Stimulated activated CD4-positive, alpha-beta T cell treated with anti-CD3 and anti-CD28 coated beads, Interleukin-2, amount 100 ng/mL, for 48 hours (primary cell): ENCODE measurements around the gene RNF4.

Experiments used
- DNase-seq, 2 donors: peaks; one replicate each; pipeline ENCODE4 v3.0.0-alpha.2; 2020

Gene RNF4

DNA sequence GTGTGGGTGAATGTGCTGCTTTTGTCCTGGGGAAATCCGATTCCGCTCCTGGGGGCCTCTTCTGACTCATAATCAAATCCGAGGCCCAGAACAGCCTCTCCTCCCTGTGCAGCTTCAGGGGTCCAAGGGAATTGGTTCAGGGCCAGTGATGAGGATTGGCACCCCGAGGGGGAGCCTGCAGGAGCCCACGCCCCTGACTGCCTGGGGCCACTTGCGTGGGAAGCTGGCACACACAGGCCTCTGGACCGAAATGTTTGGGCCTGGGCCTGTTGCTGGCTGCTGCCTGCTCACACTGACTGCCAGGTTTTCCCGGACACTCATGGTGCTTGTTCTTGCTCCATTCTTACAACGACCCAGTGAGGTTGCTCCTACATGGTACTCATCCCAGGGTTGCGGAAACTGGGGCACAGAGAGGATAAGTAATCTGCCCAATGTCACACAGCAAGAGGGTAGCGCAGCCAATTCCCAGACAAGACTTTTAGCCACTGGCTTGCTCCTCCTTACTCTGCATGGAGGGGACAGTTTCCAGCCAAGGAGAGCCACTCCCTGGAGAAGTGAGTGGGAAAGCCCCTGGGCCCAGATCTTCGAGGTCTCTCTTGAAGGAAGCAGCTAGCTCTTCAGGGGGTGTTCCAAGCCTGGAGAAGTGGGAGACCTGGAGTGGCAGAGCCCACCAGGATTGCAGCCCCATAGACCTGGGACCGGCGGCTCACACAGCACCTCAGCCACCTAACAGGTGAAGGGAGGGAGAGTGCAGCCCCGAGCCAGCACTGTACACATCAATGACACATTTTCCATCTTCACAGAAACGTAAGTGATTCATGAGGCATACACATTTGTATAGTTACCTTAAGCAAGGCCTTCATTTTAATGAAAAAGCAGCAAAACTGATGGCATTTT, 29.8 kb upstream of the RNF4 start:
- no peak for DNase-seq

DNA sequence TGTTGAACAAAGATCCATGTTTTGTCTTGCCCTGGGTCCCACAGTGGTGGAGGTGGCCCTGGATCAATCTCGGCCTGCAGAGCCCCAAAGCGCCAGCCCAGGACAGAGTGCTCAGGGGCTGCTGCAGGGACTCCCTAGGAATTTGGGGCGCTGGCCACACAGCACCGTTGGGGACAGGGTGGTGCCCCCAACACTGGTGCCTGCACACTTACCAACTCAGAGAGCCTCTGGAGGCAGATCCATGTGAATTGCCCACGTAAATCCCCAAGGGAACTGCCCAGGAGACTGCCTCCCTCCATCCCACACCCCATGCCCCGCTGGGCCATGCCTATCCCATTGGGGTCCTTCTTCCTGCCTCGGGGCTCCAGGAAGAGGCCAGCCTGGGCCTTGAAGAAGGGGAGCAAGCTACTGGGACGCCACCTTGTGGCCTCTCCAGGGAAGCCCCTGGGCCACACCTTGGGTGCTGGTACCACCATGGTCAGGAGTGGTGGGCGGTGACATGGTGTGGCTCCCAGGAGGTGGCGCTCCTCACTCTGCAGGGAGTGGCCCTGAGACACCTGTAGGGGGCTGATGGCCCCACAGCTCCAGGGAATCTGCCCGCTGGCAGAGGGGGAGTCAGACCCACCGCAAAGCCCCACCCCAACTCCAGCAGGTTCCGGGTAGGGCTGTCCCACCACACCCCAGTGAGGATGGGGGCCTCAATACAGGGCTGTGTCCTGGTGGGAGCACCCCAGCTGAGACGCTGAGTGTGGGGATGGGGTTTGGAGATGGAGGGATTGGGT, 27.3 kb upstream of the RNF4 start:
- peak; percentile 71 to 76 for DNase-seq

DNA sequence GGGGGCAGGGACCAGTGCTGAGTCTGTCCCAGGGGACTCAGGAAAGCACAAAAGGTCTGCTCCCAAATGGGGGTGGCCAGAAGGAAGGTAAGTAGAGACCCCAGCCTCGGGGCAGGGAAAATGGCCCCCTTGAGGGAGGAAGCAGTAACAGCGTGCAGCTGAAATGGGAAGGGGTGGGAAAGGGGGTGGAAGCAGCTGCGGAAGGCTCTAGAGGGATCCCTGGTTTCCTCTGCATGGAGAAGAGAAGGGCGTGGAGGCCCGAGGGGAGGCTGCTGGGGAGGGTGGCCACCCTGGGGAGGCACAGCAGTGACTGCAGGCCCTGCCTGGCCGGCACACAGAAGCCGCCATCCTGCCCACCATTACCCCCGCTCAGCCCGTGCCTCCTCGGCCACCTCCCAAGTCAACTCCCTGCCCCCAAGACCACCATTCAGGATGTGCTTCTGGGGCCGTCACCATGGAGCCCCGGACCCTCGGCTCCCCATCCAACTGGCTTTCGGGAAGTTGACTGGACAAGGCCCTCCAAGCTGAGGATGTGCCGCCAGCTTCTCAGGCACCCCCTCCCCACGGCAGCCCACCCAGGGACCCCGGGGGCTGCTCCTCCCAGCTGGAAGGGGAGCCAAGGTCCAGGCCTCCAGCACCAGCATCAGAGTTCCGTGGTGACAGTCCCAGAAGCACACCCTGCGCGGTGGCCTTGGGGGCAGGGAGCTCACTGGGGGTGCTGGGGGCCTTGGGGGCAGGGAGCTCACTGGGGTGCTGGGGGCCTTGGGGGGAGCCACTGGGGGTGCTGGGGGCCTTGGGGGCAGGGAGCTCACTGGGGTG, 26.5 kb upstream of the RNF4 start:
- no peak for DNase-seq

DNA sequence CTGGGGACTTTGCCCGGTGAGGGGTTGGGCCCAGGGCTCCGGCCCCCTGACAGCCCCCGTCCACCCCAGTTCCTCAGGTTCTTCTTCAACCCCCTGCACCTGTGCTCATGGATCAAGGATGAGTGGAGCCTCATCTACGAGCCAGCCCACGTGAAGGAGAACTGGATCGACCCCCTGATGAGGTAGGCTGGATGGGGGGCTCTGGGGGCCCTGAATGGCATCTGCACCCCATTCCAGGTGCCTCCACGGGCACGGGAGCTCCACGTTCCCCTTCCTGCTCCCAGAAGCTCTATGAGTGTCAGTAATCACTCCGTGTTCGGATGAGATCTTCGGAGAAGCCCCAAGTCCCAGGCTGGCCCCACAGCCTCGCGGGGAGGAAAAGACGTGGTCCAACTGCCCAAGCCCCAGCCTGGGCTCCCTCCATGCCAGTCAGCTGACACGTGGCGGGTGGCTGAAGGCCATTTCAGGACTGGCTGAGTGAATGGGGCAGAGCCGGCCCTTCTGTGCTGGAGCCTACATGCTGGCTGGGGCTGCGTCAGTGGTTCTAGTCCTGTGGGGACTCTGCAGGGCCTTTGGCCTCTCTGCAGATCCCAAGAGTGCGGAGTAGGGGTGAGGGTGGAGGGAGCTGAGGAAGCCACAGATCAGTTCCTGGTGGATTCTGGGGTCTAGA, 25.7 kb upstream of the RNF4 start:
- no peak for DNase-seq

DNA sequence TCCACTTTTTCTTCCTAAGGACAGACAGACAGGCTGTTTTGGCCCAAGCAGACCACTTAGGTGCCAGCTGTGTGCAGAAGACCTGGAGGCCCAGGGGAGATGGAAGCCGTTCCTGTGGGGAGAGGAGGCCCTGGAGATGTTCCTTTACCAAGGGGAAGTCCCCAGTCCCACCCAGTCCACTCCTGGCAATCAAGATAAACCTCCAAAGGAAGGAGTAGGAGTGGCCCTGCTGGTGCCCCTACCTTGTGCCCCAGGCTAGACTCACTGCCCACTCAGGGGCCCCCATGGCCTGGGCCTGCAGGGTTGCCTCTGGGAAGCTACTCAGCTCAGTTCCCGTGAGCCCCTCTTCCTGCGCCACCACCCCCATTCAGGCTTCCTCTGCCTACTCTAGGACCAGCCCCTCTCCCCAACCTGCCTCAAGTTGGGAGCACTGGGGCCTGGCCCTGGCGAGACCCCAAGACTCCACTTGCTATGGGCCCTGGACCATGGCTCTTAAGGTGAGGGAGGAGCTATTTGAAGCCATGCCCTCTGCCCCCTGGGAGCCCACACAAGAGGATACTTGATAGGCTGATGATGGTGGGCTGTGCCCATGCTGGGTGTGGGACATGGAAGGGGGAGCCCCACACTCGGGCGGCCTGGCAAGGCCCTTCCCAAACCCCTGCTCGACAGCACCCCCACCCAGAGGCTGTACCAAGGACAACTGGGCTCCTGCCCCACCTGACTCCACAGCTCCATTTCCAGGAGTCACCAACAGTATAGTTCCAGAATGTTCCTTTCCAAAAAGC, 24.8 kb upstream of the RNF4 start:
- no peak for DNase-seq

DNA sequence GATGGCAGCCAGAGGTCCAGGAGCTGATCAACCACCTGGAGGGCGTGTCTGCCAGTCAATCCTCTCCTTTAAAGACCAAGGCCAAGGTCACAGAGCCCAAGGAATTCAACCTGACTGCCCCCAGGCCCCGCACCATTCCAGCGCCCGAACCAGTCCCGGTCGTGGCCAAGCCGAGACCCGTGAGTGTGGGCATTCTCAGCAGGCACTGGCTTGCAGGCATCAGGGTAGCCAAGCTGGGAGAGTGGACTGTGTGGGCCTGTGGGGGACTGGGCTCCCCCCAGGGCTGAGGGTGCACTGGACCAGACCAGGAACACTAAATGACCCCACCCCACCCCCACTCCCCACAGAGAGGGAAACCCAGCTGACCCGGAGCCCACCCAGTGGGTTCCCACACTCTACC, 23.8 kb upstream of the RNF4 start:
- DNase-seq: no peak

DNA sequence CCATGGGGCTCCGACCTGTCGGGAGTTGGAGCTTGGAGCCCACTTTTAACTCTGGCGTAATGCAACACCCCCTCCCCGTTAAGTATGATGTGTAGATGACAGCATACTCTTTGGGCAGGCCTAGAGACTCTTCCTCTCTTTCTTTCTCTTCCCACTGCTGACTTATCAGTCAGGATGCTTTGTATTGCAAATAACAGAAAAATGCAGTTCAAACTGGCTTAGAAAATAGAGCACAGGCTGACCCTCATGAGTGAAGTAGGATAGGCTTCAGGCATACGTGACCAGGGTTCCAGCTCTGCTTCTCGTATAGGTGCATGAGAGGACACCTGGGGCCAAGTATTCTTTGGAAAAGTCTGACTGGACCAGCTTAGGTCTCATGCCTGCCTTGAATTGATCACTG, 23.3 kb upstream of the RNF4 start:
- DNase-seq: no peak

DNA sequence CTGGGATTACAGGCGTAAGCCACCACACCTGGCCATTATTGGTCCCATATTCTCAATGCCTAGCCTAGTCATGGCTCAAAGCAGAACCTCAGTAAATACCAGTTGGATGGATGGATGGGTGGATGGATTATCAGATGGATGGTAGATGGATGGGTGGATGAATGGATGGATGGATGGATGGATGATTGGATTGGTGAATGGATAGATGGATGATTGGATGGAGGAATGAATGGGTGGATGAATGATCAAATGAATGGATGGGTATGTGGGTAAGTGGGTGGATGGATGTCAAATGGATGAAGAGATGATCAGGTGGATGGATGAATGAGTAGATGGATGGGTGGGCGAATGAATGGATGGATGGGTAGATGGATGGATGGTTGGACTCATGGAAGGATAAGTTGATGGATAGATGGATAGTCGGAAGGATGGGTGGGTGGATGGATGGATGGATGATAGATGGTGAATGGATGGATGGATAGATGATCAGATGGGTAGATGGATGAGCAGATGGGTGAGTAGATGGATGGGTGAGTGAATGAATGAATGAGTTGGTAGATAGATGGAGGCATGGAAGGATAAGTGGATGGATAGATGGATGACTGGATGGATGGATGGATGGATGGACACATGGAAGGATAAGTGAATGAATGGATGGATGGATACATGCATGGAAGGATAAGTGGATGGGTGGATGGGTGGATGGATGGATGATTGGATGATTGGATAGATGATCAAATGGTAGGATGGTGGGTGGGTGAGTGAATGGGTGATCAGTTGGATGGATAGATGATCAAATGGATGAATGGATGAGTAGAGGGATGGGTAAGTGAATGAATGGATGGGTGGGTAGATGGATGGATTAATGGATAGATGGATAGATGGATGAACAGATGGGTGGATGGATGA, 22.0 kb upstream of the RNF4 start:
- no peak for DNase-seq

DNA sequence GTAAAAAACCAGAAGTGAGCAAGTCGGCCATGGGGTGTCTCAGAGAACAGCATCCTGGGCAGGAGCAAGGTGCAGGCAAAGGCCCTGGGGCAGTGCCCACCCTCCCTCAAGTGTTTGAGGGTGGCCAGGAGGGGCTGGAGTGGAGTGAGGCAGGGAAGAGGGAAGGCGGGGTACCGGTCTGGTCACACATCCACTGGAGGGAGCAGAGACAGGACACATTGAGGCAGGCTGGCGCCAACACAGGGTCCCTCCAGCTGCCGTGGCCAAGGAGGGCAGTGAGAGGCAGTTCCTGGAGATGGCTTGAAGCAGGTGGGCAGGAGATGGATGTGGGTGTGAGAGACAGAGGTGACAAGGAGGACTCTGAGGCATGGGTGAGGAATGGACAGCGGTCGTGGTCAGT, 20.3 kb upstream of the RNF4 start:
- no peak for DNase-seq

DNA sequence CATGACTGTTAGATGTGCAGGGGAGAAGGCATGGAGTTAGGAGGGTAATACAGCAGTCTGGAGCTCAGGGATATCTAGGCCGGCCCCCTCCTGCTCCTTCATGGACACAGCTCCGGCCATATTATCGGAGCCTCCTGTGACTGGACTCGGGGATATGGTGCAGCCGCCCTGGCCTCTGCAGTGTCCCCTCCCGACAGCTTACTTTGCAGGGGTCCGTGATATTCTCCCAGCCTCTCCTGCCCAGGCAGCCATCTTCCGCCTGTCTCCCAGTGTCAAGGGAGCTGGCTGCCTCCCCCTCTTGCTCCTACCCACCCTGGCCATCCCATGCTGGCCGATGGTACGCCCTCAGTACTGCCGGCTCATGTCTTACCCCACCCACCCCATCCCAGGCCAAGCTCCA, 19.9 kb upstream of the RNF4 start:
- no peak for DNase-seq

DNA sequence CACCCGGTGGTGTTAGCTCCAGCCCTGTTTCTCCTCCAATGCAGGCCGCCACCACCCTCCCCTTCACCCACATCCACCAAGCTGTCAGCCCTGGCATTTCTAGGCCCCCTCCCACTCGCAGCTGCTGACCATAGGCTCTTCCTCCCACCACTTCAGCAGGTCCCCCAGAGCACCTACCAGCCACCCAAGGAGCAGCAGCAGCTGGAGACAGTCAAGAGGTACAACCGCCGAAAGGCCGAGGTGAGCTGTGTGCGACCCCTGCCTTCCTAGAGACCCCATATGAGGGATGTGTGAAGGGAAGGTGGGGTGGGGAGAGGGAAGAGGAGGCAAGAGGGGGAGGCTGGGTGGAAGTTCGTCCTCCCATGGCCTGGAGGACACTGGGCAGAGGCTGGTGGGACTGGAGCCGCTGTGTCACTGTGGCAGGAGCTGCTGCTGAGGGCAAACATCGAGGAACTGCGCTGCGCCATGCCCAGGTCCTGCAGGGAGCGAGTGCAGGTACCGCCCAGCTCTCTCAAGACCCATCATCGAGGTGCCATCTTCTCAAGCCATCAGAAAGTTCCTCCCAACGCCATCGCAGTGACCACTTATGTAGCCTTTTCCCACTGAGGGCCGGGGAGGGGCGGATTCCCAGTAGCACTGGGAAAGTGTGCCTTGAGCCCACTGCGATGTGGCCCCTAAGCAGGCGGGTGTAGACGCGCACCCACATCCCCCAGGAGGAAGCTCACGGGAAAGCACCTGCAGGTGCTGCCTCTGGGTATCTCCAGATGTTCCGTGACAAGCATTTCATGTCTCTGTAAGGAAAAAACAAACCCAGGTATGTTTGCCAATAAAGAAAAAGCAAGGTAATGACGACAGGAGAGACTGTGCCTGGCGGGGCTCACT, 19.2 kb upstream of the RNF4 start:
- DNase-seq: no peak

DNA sequence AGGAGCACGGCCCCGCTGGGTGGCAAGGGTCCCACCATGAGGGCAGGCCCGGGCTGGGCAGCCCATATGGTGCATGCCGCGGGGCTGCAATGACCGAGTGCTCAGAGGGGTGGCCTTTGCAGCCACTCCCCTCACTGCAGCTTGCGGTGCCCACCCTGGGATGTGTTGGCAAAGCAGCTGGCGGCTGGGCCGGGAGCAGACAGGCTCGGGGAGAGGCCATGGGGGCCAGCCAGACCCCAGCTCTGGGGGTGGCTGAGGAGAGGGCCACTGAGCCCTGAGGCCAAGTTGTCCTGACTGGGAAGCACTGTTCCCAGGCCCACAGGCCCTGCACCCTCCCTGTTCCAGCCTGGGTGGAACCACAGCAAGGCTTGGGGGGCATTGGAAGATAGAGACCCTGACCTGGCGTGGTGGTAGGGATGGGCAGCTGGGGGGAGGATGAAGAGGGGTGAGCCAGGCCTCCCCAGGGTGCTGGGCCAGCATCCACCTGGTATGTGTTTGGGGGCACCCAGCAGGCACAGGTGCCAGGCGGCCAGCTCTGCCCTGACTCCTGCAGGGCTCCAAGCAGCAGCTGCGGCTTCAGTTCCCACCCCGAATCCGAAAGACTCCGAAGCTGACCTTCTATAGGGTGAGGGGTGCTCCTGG, 18.4 kb upstream of the RNF4 start:
- no peak for DNase-seq

DNA sequence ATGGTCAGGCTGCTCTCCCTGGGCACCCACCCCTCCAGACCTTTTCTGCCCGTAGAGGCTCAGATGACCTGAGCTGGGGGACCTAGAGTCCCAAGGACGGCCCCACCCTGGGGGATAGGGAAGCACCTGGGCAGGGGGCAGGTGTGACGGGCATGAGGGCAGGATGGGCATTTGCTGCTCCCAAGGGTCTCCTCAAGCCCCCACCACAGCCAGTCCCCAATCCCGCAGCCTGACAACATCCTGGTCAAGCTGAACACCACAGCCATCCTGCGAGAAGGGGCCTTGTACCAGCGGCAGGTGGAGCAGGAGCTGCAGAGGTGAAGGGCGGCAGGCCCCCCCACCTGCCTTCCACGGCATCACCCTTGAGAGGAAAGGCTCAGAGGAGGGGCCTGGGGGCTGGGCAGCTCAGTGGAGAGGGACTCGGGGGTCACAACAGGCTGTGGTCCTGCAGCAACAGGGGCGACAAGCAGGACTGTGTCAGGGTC, 17.8 kb upstream of the RNF4 start:
- no peak for DNase-seq

DNA sequence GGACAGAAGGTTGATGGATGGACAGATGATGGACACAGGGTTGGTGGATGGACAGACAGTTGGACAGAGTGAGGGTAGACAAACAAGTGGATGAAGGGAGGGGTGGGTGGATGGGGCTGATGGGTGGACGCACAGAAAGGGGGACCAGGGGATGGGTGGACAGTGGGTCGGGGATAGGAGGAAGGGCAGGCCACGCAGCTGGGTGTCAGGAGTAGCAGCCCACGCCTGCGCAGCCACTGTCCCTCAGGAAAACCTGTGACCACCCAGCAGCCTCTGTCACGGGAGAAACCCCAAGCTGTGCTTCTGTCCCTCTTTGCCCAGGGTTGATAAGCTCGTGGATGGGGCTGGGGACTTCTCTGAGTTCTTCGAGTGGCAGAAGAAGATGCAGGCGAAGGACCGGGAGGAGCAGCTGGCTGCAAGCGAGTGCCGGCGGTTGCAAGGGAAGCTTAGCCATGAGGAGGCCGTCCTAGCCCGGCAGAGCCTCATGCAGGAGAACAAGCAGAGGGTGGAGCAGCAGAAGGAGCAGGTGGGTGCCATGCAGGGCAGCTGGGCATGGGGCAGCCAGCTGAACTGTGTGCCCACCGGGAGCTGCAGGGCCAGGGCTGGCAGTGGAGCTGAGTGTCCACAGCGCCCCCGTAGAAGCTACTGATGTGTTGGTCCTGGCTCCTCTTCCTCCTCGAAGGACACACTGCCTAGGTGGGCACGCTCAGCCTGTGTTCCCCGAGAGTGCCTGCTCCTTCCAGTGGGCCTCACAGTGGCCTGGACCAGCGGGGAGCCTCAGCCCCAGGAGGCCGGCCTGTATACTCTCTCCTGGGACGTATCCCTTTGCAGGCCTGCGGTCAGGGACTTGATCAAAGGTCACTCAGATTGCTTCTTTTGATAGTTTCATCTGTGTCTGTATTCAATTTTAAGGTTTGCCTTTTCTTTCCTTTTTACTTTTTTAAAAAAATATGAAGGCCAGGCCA, 16.8 kb upstream of the RNF4 start:
- DNase-seq: no peak

DNA sequence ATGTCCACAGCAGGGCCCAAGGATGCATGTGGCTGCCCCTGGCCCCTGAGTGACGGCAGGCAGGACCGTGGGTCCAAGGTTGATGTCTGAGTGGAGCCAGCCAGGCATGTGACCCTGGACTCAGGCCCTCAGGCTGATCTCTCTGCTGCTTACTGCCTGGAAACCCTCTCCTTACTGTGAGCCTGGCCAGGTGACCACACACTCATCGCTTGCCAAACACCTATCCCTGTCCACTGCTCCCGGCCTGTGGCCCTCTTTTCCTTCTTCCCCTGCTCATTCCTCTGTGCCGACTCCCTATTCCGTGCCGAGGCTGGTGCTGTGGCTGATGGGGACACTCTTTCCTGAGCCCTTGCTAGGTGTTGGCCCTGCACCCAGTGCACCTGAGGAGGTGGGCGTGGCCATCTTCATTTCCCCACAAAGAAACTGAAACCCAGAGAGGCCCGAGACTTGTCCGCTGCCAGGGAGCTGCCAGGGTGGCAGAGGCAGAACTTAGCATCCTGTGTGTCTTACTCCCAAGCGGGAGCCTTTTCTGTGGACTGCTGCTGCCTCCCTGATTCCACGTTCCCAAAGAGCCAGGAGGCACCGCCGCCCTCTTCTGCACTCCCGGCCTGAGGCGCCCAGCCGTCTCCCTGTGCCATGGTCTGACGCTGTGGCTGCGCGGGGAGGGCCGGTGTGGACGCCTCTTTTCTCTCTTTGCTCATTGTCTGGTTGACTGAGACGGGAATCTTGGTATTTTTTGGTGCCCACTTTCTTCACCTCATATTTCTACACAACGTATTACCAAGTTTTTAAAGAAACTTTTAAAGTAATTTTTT, 11.2 kb upstream of the RNF4 start:
- no peak for DNase-seq

DNA sequence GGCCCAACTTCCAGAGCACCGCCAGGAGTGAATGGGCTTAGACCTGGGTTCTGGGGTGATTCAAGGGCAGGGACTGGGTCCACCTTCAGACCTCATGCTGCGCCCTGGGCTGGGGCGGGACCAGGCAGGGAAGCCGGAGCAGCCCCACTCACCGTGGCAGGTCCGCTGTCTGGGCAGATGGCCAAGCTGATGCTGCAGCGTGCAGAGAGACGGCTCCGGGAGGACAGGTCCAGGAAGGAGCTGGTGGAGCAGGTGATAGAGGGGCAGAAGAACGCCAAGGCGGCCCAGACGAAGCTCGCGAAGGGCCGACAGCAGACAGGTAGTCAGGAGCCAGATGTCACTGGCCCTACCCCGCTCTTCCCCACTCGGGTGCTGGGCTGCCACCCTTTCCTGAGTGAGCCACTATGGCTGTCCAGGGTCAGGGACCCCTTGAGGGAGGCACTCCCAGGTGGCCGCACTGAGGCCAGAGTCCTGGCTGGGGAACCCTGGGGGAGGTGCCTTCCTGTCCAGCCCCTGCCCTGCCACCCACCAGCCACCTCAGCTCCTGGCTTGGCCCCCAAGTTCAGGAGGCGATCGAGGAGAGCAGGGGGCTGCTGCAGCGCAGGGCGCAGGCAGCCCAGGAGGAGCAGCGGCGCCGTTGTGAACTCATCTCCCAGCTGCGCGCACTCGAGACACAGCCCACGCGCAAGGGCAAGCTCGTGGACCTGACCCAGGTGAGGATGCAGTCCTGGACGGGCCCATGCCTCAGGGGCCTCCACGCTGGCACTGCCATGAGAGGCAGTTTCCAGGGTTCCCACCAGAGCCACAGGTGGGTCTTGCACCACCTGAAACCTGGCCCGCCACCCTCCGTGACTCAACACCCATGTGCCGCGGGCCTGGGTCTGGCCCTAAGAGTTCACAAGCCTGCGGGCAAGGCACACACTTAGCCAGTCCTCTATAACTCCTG, 10.1 kb upstream of the RNF4 start:
- DNase-seq: no peak
